Frontal cortex (tissue), 4 donors: ENCODE results near the gene PPA2. TPM values are rescaled to one million over a fixed set of nuclear protein-coding genes. Genes with fewer than 3 reads are reported as not detected.
"Not testable (repeated sequence)": the region's sequence is repeated elsewhere in the genome, so short reads cannot be mapped to it uniquely, and the experiment has no call there.

Experiments used
- DNase-seq, 2 donors: peaks; one replicate each; pipeline ENCODE4 v3.0.0; 2012; ENCODE audit warnings: low spot score in 2 of 2
- FAIRE-seq: peaks from 2 replicates; lab custom pipeline; 2012; peaks lifted over from hg19 to GRCh38; lab: Jason Lieb, UNC
- total RNA-seq: library from RNA; depleted of rRNA; stranded (reverse); fragments of >200 nt; gene quantifications from one replicate; pipeline ENCODE4 v1.2.3, GENCODE V29; 2014
- donor health status: control.
- donor health status: control.
- donor health status: control.

The PPA2 gene
- total RNA-seq, 1 donor from 2014 or later: 76.6 TPM

- DNase-seq: no peak
- no peak for FAIRE-seq
Measured at GRCh38 chr4:105414316-105414715, 59.5 kb downstream of the PPA2 start.

- DNase-seq, FAIRE-seq: not testable (repeated sequence)
Measured at GRCh38 chr4:105409135-105409534, 64.7 kb downstream of the PPA2 start.

GRCh38 chr4:105400901-105401677, 72.8 kb downstream of the PPA2 start:
- DNase-seq (no peak), FAIRE-seq (no peak)

- DNase-seq: no peak
- no peak for FAIRE-seq
Measured at GRCh38 chr4:105399532-105400161, 74.2 kb downstream of the PPA2 start.

DNA sequence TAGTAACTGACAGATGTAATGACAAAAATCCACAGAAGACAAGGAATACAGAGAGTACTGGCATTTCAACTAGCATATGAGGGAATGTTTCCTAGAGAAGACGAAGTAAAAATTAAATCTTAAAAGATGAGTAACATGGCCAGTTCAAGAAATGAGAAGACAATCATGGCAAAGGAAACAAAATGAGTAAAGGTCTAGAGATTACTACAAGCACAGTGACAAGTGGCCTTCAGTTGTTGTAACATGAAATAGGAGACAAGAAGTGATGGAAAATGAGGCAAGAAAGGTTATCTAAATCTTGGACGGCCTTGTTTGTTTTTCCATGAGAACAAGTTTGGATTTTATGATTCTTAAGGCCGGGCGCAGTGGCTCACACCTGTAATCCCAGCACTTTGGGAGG, 81.0 kb downstream of the PPA2 start:
- no peak for FAIRE-seq
- no peak for DNase-seq

DNA sequence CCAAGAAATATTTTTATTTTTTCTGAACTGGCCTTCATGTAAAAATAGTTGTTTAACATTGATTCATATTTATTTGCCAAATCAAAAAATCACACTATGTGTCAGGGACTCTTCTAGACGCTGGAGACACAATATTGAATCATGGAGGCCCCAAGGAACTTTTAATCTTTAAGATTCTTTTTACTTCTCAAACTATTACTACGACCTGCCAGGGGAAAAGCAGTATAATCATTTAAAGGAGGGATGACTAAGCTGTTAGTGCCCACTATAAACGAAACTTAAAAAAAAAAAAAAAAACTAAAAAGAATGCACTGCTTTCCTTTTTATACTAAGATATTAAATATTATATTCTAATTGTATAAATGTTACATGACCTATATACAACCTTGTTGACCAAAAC, 84.7 kb downstream of the PPA2 start:
- DNase-seq (no peak), FAIRE-seq (no peak)

GRCh38 chr4:105387466-105387865, 86.4 kb downstream of the PPA2 start:
- FAIRE-seq: no peak
- DNase-seq: no peak

DNA sequence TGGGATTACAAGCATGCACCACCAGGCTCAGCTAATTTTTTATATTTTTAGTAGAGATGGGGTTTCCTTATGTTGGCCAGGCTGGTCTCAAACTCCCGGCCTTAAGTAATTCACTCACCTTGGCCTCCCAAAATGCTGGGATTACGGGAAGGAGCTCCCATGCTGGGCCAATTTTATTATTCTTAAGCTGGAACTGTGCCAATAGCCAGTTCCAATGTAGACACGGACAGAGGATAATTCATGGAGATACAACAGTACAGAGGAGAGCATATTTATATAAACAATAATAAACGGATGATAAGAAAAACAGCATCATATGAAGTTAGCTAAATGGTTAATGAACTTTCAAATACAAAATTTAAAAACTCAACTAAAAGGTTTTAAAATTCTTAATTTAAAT, 87.8 kb downstream of the PPA2 start:
- FAIRE-seq (no peak), DNase-seq (no peak)

DNA sequence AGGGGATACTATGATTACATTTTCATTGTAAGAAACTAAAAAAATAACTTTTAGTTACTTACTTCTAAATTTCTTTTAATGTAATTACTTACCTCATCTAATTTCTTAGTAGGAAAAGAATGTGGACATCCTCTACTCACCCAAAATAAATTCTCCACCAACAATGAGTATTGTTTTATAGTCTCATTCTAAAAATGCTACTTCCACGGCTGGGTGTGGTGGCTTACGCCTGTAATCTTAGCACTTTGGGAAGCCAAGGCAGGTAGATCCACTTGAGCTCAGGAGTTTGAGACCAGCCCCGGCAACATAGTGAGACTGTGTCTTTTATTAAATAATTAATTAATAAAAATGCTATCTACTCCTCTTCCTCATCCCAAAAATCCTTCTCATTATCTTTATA, 99.8 kb downstream of the PPA2 start:
- no peak for FAIRE-seq

DNA sequence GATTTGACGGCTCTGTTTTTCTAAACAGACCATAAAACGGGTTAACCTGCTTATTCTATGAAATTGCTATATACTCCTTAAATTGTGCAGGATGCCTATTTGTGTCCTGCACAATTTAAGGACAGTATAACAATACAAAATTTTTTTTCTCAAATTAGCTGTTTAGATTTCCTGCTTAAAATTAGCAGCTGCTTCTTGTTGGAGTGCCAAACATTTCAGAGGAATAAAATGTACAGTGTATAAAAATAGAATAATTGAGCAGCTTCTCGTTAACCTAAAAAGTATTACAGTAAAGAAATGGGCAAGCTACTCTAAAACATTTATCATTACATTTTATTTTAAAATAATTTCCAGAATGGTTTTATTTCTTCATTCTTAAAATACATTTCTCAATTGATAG, 100.5 kb downstream of the PPA2 start:
- FAIRE-seq (peak; percentile 34), DNase-seq (no peak)

More for the DNA sequence above, 99.8 kb downstream of the PPA2 start:
- DNase-seq: no peak

- DNase-seq (no peak), FAIRE-seq (no peak)
Measured at GRCh38 chr4:105369988-105370387, 103.9 kb downstream of the PPA2 start.

GRCh38 chr4:105361053-105361452, 112.8 kb downstream of the PPA2 start:
- no peak for FAIRE-seq
- DNase-seq: no peak

- DNase-seq (no peak), FAIRE-seq (no peak)
Measured at GRCh38 chr4:105357258-105357980, 116.4 kb downstream of the PPA2 start.

GRCh38 chr4:105356194-105356593, 117.7 kb downstream of the PPA2 start:
- FAIRE-seq: no peak

DNA sequence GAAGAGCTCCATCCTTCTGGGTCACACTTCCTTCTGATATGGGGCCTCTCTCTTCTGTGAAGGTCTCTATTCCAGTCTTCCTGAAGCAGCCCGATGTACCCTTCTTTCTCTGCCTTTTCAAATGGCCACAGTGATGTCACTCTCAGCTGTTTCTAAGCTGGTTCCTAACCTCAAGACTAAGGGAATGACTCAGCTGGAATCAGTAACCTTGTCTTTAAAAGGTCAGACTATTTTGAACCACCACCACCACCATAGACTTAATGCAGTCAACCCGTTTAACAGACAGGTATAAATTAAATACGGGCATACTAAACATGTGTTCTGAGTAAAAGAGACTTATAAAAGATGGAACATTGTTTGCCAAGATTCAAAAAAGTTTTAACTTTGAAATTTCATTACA, 121.0 kb downstream of the PPA2 start:
- FAIRE-seq: no peak
- DNase-seq: no peak

More at GRCh38 chr4:105356194-105356593, 117.7 kb downstream of the PPA2 start:
- no peak for DNase-seq

DNA sequence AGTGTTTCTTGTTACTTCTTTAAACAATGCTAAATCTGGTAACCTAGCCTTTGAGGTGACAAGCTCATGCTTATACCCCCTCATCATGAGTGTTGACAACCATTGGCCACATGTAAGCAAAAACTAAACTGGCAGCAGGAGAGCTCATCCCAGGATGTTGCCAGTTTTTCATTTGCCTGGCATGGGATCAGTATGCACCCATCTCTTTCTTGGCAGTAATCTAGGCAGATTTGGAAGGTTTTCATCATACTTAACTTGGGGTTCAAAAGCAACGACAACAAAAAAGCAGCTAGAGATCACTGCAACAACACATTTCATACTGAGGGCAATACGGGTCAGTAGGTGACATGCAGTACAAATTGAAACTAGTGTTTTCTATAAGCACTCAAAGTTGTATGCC, 122.0 kb downstream of the PPA2 start:
- no peak for FAIRE-seq
- no peak for DNase-seq

GRCh38 chr4:105350859-105351490, 122.9 kb downstream of the PPA2 start:
- DNase-seq (no peak), FAIRE-seq (no peak)

- FAIRE-seq (no peak), DNase-seq (no peak)
Measured at GRCh38 chr4:105348719-105349118, 125.1 kb downstream of the PPA2 start.

- DNase-seq (no peak), FAIRE-seq (no peak)
Measured at GRCh38 chr4:105346869-105347268, 127.0 kb downstream of the PPA2 start.

GRCh38 chr4:105345838-105346237, 128.0 kb downstream of the PPA2 start:
- DNase-seq (no peak), FAIRE-seq (no peak)
